HCT116 (cell line): ENCODE measurements around the gene DNAJB13. TPM values are rescaled to one million over a fixed set of nuclear protein-coding genes. Genes with fewer than 3 reads are reported as not detected.

Source experiments
- ATAC-seq: fragments of 200-7000 bp; cut with Tn5 transposase; 2 replicates; pipeline ENCODE4 v1.9.1; 2020; ENCODE audit warnings: mild to moderate bottlenecking, moderate library complexity
- BruUV-seq: library from RNA; stranded (reverse); fragments of 400-500 nt; replicated peaks from 2 replicates; lab custom pipeline; 2021; lab: Mats Ljungman, UMichigan
- CTCF ChIA-PET: fragments of 300-600 bp; sonication (Branson Sonifier 250); formaldehyde crosslinking; loops from one replicate; lab custom pipeline; 2021; ENCODE audit warnings: antibody characterized with exemption; lab: Charles Lee
- POLR2A ChIA-PET: fragments of 300-600, 350-600 bp; sonication (Branson Sonifier 250); formaldehyde crosslinking; loops from one replicate; lab custom pipeline; 2021; ENCODE audit warnings: antibody characterized with exemption; lab: Charles Lee
- RAD21 ChIA-PET, 2 experiments: fragments of 300-600 bp; sonication (Branson Sonifier 250); formaldehyde crosslinking; loops; one replicate each; lab custom pipeline; 2023; ENCODE audit warnings: low total read pairs in 2 of 2; ENCODE audit not compliant: uncharacterized antibody in 2 of 2, unreplicated experiment in 2 of 2, low non-redundant PET in 1 of 2; lab: Charles Lee
- DNase-seq: peaks from one replicate; pipeline ENCODE4 v3.0.0-alpha.2; 2010; ENCODE audit warnings: low read depth, low spot score
- H2AFZ ChIP-seq: fragments of 200-600 bp; shearing (Covaris generic), sonication (generic); 2 replicates; pipeline ENCODE4 v1.6.1; 2017; ENCODE audit warnings: low read depth, mixed run types, mixed read lengths, antibody characterized with exemption, low read length; ENCODE audit not compliant: poor library complexity, severe bottlenecking
- H3K27ac ChIP-seq: 2 replicates; pipeline ENCODE4 v1.5.1; 2012; ENCODE audit warnings: low read depth, low read length
- H3K27me3 ChIP-seq: fragments of 200-600 bp; sonication (generic); 2 replicates; pipeline ENCODE4 v1.6.1; 2016; ENCODE audit warnings: mixed run types, low read length, mixed read lengths; ENCODE audit not compliant: insufficient read depth
- H3K36me3 ChIP-seq, 2 experiments: fragments of 200-500 bp in 1 of 2; fragments of 200-600 bp in 1 of 2; sonication (Bioruptor generic) in 1 of 2; sonication (generic) in 1 of 2; 2 replicates each; pipeline versions ENCODE4 v1.5.1 to v1.6.1; 2014 to 2016; ENCODE audit warnings: low read length in 2 of 2, inconsistent platforms in 1 of 2, mixed read lengths in 1 of 2, mixed run types in 1 of 2; ENCODE audit not compliant: insufficient read depth in 2 of 2, control insufficient read depth in 1 of 2
- H3K4me1 ChIP-seq, 2 experiments: fragments of 200-600 bp in 1 of 2; sonication (generic) in 1 of 2; 2 replicates each; pipeline versions ENCODE4 v1.5.1 to v1.6.1; 2012 to 2017; ENCODE audit warnings: low read length in 2 of 2, inconsistent platforms in 1 of 2, mild to moderate bottlenecking in 1 of 2, mixed read lengths in 1 of 2, mixed run types in 1 of 2, moderate library complexity in 1 of 2; ENCODE audit not compliant: insufficient read depth in 2 of 2, control insufficient read depth in 1 of 2
- H3K4me2 ChIP-seq: fragments of 200-600 bp; sonication (generic); 2 replicates; pipeline ENCODE4 v1.6.1; 2017; ENCODE audit warnings: mixed run types, low read length, mixed read lengths
- H3K4me3 ChIP-seq, 2 experiments: fragments of 200-600 bp in 1 of 2; sonication (generic) in 1 of 2; replicated peaks in 1 of 2; 2 replicates each; pipeline ENCODE4 v1.5.1; 2011 to 2016; ENCODE audit warnings: low read length in 2 of 2, control low read depth in 1 of 2, low read depth in 1 of 2, mild to moderate bottlenecking in 1 of 2, mixed read lengths in 1 of 2, mixed run types in 1 of 2
- H3K79me2 ChIP-seq: fragments of 200-600 bp; sonication (generic); 2 replicates; pipeline ENCODE4 v1.6.1; 2017; ENCODE audit warnings: mild to moderate bottlenecking, mixed run types, low read length, moderate library complexity, mixed read lengths; ENCODE audit not compliant: insufficient read depth
- H3K9ac ChIP-seq: fragments of 200-600 bp; sonication (generic); 2 replicates; pipeline ENCODE4 v1.6.1; 2016; ENCODE audit warnings: low read length, mixed read lengths
- H3K9me2 ChIP-seq: fragments of 200-600 bp; sonication (generic), shearing (Covaris generic); 2 replicates; pipeline ENCODE4 v1.6.1; 2017; ENCODE audit warnings: mixed run types, mild to moderate bottlenecking, moderate library complexity; ENCODE audit not compliant: insufficient read depth
- H3K9me3 ChIP-seq, 2 experiments: fragments of 200-500 bp in 1 of 2; fragments of 200-600 bp in 1 of 2; sonication (Bioruptor generic) in 1 of 2; sonication (generic) in 1 of 2; 2 replicates each; pipeline ENCODE4 v1.6.1; 2014 to 2017; ENCODE audit warnings: low read length in 2 of 2, mixed read lengths in 2 of 2, inconsistent platforms in 1 of 2, low read depth in 1 of 2, mild to moderate bottlenecking in 1 of 2, mixed run types in 1 of 2, moderate library complexity in 1 of 2; ENCODE audit not compliant: control insufficient read depth in 1 of 2, insufficient read depth in 1 of 2
- H4K20me1 ChIP-seq: fragments of 200-600 bp; sonication (generic), shearing (Covaris generic); 2 replicates; pipeline ENCODE4 v1.6.1; 2017; ENCODE audit warnings: mixed run types, mild to moderate bottlenecking, moderate library complexity; ENCODE audit not compliant: insufficient read depth
- ATF3 ChIP-seq: IDR thresholded peaks from 2 replicates; pipeline ENCODE4 v1.6.1; 2012
- ELF1 ChIP-seq: IDR thresholded peaks from 2 replicates; pipeline ENCODE4 v1.6.1; 2012; ENCODE audit warnings: low read depth, borderline replicate concordance
- EZH2 ChIP-seq: fragments of 200-600 bp; sonication (generic); IDR thresholded peaks from 2 replicates; pipeline ENCODE4 v1.6.1; 2017; ENCODE audit warnings: antibody characterized with exemption, mixed run types
- EZH2phosphoT487 ChIP-seq: fragments of 200-600 bp; IDR thresholded peaks from 2 replicates; pipeline ENCODE4 v1.6.1; 2018; ENCODE audit warnings: antibody characterized with exemption, borderline replicate concordance
- JUND ChIP-seq: IDR thresholded peaks from 2 replicates; pipeline ENCODE4 v1.6.1; 2012
- POLR2AphosphoS5 ChIP-seq: IDR thresholded peaks from 2 replicates; pipeline ENCODE4 v1.6.1; 2011; ENCODE audit warnings: mild to moderate bottlenecking, low read depth, low read length, moderate library complexity
- RAD21 ChIP-seq: IDR thresholded peaks from 2 replicates; pipeline ENCODE4 v1.6.1; 2012; ENCODE audit warnings: low read depth, mild to moderate bottlenecking
- REST ChIP-seq: IDR thresholded peaks from 2 replicates; pipeline ENCODE4 v1.6.1; 2012; ENCODE audit warnings: low read depth
- SIN3A ChIP-seq: IDR thresholded peaks from 2 replicates; pipeline ENCODE4 v1.6.1; 2012; ENCODE audit warnings: low read depth
- SP1 ChIP-seq: IDR thresholded peaks from 2 replicates; pipeline ENCODE4 v1.6.1; 2012; ENCODE audit warnings: low read depth
- YY1 ChIP-seq: IDR thresholded peaks from 2 replicates; pipeline ENCODE4 v1.6.1; 2011; ENCODE audit warnings: low read length, low read depth, moderate library complexity, mild to moderate bottlenecking; ENCODE audit not compliant: insufficient replicate concordance; ENCODE audit errors: extremely low read depth
- intact Hi-C: fragments of 100-400 bp; cut with micrococcal nuclease; formaldehyde crosslinking; loops from 2 replicates; pipeline ENCODE4 v1.10.0; 2022
- total RNA-seq: library from RNA; stranded (reverse); gene quantifications from one replicate; pipeline ENCODE4 v1.2.1, GENCODE V29; 2021; ENCODE audit not compliant: unreplicated experiment

Gene DNAJB13
- total RNA-seq, 1 experiment from 2014 or later, result 0.22 TPM

GRCh38 chr11:74000307-74001133 is 49.7 kb downstream of the DNAJB13 start (continued):
- no peak for TF ChIP-seq YY1
- no peak for TF ChIP-seq ELF1
- no peak for TF ChIP-seq RAD21
- TF ChIP-seq ATF3, result no peak
- TF ChIP-seq SIN3A, result no peak
- TF ChIP-seq JUND, result no peak
- no peak for TF ChIP-seq EZH2

GRCh38 chr11:74001822-74002286 is 51.0 kb downstream of the DNAJB13 start:
- Histone ChIP-seq H3K4me2 (no peak overlapping the region), H3K27ac (no peak overlapping the region), H2AFZ (no peak overlapping the region), H4K20me1 (no peaks in the 10 kb centered on the region), H3K9me2 (no peaks in the 10 kb centered on the region), H3K79me2 (no peaks in the 10 kb centered on the region), H3K27me3 (no peaks in the 10 kb centered on the region), H3K4me3 (no peak overlapping the region), H3K9ac (no peak overlapping the region), H3K36me3 (no peaks in the 10 kb centered on the region), H3K4me1 (no peaks in the 10 kb centered on the region), H3K9me3 (no peaks in the 10 kb centered on the region)
- POLR2A ChIA-PET, result no interaction called here
- CTCF ChIA-PET, result no interaction called here
- RAD21 ChIA-PET, result no interaction called here
- DNase-seq (no peak), ATAC-seq (no peak)
- no peak for TF ChIP-seq ATF3
- no peak for TF ChIP-seq ELF1
- TF ChIP-seq EZH2phosphoT487, result no peak
- no peak for TF ChIP-seq JUND
- no peak for TF ChIP-seq SP1
- TF ChIP-seq REST, result no peak
- no peak for TF ChIP-seq POLR2AphosphoS5
- intact Hi-C loops, result no loop called here
- no TSS peak for BruUV-seq
